ENCODE results near the gene LBH.

- no peak for TF ChIP-seq POLR2A (IDR thresholded peaks at IDR 0.05)
- TF ChIP-seq, protein P1, sequence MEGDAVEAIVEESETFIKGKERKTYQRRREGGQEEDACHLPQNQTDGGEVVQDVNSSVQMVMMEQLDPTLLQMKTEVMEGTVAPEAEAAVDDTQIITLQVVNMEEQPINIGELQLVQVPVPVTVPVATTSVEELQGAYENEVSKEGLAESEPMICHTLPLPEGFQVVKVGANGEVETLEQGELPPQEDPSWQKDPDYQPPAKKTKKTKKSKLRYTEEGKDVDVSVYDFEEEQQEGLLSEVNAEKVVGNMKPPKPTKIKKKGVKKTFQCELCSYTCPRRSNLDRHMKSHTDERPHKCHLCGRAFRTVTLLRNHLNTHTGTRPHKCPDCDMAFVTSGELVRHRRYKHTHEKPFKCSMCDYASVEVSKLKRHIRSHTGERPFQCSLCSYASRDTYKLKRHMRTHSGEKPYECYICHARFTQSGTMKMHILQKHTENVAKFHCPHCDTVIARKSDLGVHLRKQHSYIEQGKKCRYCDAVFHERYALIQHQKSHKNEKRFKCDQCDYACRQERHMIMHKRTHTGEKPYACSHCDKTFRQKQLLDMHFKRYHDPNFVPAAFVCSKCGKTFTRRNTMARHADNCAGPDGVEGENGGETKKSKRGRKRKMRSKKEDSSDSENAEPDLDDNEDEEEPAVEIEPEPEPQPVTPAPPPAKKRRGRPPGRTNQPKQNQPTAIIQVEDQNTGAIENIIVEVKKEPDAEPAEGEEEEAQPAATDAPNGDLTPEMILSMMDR (IDR thresholded peaks at IDR 0.05): no peak
- TF ChIP-seq EP300 (IDR thresholded peaks at IDR 0.05; ENCODE audit: low read depth): no peak
These were observed 73.9 kb downstream of the LBH start for GRCh38 chr2:30305235-30305634.
